Retinal pigment epithelial cell (primary cell): ENCODE measurements around the gene TASOR2.

Source experiments
- DNase-seq: peaks from one replicate; pipeline ENCODE4 v3.0.0-alpha.2; 2010; ENCODE audit warnings: low read depth
- H3K4me3 ChIP-seq: 2 replicates; pipeline ENCODE4 v1.5.1; 2011; ENCODE audit warnings: mild to moderate bottlenecking, low read length, control low read depth, moderate library complexity
- TF ChIP-seq, protein P1 (sequence below): conservative IDR thresholded peaks from 2 replicates; pipeline ENCODE4 v1.5.1; 2011; ENCODE audit warnings: low read depth, low read length, control low read depth, inconsistent platforms

Gene TASOR2

DNA sequence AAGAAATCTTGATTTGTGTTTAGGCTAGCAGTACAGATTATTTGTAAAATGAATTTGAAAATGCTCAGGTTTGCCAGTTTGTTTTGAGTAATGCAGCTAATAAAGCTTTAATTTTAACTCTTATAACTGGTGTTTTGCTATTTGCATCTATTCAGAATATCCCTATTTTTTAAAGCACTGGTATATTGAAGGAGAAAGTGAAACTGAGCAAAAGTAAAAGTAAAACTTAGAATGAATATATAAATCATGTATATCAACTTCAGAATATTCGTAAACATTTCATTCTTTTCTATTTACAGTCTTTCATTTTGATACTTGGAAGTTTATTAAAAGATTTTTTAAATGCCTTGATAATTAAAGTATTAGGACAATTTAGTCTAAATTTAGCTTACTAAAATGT lies 26.2 kb downstream of the TASOR2 start:
- TF ChIP-seq, protein P1, sequence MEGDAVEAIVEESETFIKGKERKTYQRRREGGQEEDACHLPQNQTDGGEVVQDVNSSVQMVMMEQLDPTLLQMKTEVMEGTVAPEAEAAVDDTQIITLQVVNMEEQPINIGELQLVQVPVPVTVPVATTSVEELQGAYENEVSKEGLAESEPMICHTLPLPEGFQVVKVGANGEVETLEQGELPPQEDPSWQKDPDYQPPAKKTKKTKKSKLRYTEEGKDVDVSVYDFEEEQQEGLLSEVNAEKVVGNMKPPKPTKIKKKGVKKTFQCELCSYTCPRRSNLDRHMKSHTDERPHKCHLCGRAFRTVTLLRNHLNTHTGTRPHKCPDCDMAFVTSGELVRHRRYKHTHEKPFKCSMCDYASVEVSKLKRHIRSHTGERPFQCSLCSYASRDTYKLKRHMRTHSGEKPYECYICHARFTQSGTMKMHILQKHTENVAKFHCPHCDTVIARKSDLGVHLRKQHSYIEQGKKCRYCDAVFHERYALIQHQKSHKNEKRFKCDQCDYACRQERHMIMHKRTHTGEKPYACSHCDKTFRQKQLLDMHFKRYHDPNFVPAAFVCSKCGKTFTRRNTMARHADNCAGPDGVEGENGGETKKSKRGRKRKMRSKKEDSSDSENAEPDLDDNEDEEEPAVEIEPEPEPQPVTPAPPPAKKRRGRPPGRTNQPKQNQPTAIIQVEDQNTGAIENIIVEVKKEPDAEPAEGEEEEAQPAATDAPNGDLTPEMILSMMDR: no peak
- H3K4me3 ChIP-seq: no peak overlapping the region
- DNase-seq: no peak

DNA sequence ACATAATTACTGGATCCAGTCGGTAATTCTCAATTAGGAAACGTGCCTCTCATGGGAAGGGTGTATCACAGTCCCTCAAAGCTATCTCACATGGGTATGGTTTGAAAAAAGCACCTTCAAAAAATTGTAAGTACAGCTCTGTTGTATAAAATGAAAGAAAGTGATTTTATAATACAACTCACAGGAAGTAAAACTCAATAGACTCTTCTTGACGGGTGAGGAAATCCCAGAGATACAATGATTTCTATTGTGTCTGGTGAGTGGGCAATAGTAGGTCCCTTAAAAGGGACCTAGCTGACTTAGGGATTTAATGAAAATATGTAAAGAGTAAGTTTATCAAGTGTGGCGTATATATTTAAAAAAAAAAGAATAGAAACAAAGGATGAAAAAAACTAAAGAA lies 27.0 kb downstream of the TASOR2 start:
- TF ChIP-seq, protein P1: no peak
- no peak for DNase-seq
- no peak overlapping the region for H3K4me3 ChIP-seq

- H3K4me3 ChIP-seq: no peak overlapping the region
- TF ChIP-seq, protein P1: no peak
- DNase-seq: no peak
Measured at GRCh38 chr10:5719546-5719945, 34.9 kb downstream of the TASOR2 start.

GRCh38 chr10:5720182-5720581 lies 35.5 kb downstream of the TASOR2 start:
- no peak overlapping the region for H3K4me3 ChIP-seq
- TF ChIP-seq, protein P1: no peak
- no peak for DNase-seq

DNA sequence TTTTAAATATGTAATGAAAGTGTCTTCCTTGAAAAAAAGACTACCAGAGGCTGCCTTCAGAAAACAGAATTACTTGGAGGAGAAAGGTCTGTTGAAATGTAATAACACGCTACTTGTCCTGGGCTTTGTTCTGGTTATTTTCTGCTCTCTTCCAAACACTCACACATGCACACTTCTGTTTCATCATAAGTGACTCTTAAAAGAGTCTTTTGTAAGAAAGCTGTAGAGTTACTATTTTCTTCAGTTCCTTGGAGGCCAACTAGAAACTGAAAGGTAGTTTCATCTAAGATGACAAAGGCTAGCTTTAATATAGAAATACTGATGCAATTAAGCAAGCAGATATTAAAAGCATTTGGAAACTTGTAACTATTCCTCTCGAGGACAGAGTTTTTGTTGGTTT lies 39.1 kb downstream of the TASOR2 start:
- H3K4me3 ChIP-seq: no peak overlapping the region
- DNase-seq: no peak
- TF ChIP-seq, protein P1: no peak

DNA sequence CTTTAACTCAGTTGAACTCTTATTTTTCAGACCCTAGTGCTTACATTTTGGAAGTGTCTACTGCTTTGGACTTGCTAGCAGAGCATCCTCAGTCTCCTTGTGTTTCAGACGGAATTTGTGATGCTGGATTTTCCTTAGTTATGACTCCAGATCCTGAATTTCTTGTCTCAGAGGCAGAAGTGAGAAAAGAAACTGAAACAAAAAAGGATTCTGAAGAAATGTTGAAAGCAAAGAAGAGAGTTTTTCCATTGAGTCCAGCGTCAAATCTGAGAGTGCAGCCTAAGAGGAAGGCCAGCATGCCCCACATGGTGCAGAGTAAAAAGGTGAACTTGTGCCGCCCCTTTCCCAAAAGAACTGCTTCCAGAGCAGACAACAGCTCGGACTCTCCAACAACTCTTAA lies 46.1 kb downstream of the TASOR2 start:
- TF ChIP-seq, protein P1: no peak
- DNase-seq: no peak
- no peak overlapping the region for H3K4me3 ChIP-seq

DNA sequence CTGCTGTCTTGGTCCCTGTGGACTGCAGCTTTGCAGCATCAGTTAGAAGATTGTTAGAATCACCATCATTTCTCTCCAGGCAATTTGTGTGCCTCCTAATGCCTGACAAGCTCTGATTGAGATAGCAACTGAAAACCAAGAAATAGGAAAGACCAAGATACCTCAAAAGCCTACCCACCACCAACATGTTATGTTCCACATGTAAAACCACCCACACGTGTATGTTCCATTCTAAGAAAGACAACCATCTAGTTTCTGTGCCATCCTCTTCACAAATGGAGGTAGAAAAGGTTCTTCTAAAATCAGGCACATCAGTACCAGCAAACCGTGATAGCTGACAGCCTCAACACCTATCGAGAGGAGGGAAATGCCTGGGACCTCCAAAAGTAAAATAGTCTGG lies 46.9 kb downstream of the TASOR2 start:
- no peak for DNase-seq
- TF ChIP-seq, protein P1: no peak
- H3K4me3 ChIP-seq: no peak overlapping the region
